Measurements from ENCODE around the gene ST3GAL6. TPM values are rescaled to one million over a fixed set of nuclear protein-coding genes. Genes with fewer than 3 reads are reported as not detected.

The ST3GAL6 gene
- total and polyA plus RNA-seq, 8 donors: 5.8 to 129 (median 13.6) TPM; not detected in 1

DNA sequence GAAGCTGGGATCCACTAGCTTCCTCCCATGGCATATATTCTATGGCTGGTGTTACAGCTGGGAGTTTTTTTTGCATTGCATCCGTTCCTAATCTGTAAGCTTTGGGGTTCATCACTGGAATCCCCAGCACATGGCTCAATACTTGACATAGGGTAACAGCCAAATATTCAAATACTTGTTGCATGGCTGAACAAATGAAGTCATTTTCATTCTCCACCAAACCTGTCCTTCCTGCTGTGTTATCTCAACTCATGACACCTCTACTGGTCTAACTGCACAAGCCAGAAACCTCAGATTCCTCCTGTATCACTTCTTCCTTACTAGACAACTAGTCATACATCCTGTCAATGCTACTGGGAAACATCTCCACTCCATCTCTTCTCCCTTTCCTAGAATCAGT, 43.4 kb downstream of the ST3GAL6 start:
- Histone ChIP-seq H3K9me3 (no peaks in the 10 kb centered on the region), H3K36me3 (peaks cover 0 to 45% (median 35%) of the 10 kb centered on the region in 4 donors), H3K27me3 (no peaks in the 10 kb centered on the region), H3K4me1 (peaks cover 0 to 13% (median 2%) of the 10 kb centered on the region in 4 donors), H3K4me3 (no peak overlapping the region), H3K27ac (no peak overlapping the region)
- intact Hi-C loops (cut with DNase I; ENCODE audit: low total_unique reads): no loop called here
- DNase-seq: no peak
- TF ChIP-seq POLR2AphosphoS5 (IDR thresholded peaks at IDR 0.05): no peak
- 71 to 88% (median 81%) methylated on average over 1 of the region's 1 CpG for WGBS, 5 donors

GRCh38 chr3:98807011-98807410, 43.9 kb downstream of the ST3GAL6 start:
- no peaks in the 10 kb centered on the region for H3K9me3 ChIP-seq
- H3K36me3 ChIP-seq: peaks cover 0 to 45% (median 35%) of the 10 kb centered on the region in 4 donors
- peaks cover 0 to 17% (median 3%) of the 10 kb centered on the region in 4 donors for H3K4me1 ChIP-seq
- H3K27ac ChIP-seq: no peak overlapping the region
- 70 to 84% (median 81%) methylated on average over 4 of the region's 4 CpGs for WGBS, 5 donors
- TF ChIP-seq POLR2A (IDR thresholded peaks at IDR 0.05) (no peak), EP300 (IDR thresholded peaks at IDR 0.05) (no peak), CTCF (IDR thresholded peaks at IDR 0.05) (no peak), POLR2AphosphoS5 (IDR thresholded peaks at IDR 0.05) (no peak)
- no peak for DNase-seq
- no peak overlapping the region for H3K4me3 ChIP-seq
- intact Hi-C loops (cut with DNase I; ENCODE audit: low total_unique reads): no loop called here
- H3K27me3 ChIP-seq: no peaks in the 10 kb centered on the region

DNA sequence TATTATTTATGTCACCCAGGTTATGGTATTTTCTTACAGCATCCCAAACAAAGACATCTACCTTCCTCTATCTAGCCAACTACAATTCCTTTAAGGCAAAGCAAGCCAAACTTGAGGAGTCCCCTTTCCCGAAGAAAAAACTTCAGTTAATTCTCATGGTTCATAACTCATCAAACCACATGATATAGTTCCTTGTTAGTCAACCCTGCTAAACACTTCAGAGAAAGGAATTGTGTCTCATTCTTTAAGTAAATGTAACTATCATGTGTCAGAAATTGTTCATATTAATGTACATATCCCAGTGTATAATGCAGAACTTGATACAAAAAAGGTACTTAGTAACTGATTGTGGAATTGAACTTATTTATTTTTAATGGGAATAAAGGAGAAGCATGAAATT, 44.4 kb downstream of the ST3GAL6 start:
- 94 to 100% (median 97%) methylated on average over 1 of the region's 1 CpG for WGBS, 5 donors
- intact Hi-C loops (cut with DNase I; ENCODE audit: low total_unique reads): no loop called here
- H3K4me3 ChIP-seq: no peak overlapping the region
- no peak for DNase-seq
- no peaks in the 10 kb centered on the region for H3K9me3 ChIP-seq
- no peak overlapping the region for H3K27ac ChIP-seq
- H3K36me3 ChIP-seq: peaks cover 0 to 45% (median 35%) of the 10 kb centered on the region in 4 donors
- no peak for TF ChIP-seq POLR2AphosphoS5 (IDR thresholded peaks at IDR 0.05)
- no peak for TF ChIP-seq POLR2A (IDR thresholded peaks at IDR 0.05)
- no peak for TF ChIP-seq EP300 (IDR thresholded peaks at IDR 0.05)
- TF ChIP-seq CTCF (IDR thresholded peaks at IDR 0.05): no peak
- H3K4me1 ChIP-seq: peaks cover 0 to 20% (median 3%) of the 10 kb centered on the region in 4 donors
- H3K27me3 ChIP-seq: no peaks in the 10 kb centered on the region

DNA sequence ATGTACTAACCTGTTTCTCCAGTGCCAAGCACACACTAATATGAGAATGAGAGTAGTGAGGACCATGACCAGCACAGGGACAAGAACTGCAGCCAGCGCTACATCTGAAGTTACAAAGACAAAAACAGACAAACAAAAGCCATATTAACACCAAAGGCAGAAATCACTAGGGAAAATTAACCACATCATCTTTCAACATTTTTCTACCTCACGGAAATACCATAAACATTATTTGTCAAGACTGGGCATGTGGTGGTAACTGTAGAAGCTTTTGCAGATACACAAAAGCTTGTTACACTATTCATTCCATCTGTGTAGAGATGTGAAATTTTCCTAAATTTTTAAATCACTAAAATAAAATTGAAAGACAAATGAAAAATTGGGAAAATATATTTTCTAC, 44.9 kb downstream of the ST3GAL6 start:
- intact Hi-C loops (cut with DNase I; ENCODE audit: low total_unique reads): no loop called here
- peaks cover 0 to 45% (median 35%) of the 10 kb centered on the region in 4 donors for H3K36me3 ChIP-seq

More for the DNA sequence above, 44.9 kb downstream of the ST3GAL6 start:
- H3K9me3 ChIP-seq: no peaks in the 10 kb centered on the region
- no peak for DNase-seq
- no peak overlapping the region for H3K4me3 ChIP-seq
- TF ChIP-seq POLR2A (IDR thresholded peaks at IDR 0.05) (no peak), POLR2AphosphoS5 (IDR thresholded peaks at IDR 0.05) (no peak), EP300 (IDR thresholded peaks at IDR 0.05) (no peak), CTCF (IDR thresholded peaks at IDR 0.05) (no peak)
- WGBS, 5 donors: 84 to 99% (median 96%) methylated on average over 2 of the region's 2 CpGs
- no peak overlapping the region for H3K27ac ChIP-seq
- H3K27me3 ChIP-seq: no peaks in the 10 kb centered on the region
- H3K4me1 ChIP-seq: peaks cover 0 to 25% (median 3%) of the 10 kb centered on the region in 4 donors
